ENCODE results near the gene MMP17. TPM values are rescaled to one million over a fixed set of nuclear protein-coding genes. Genes with fewer than 3 reads are reported as not detected.

The MMP17 gene
- total and polyA plus RNA-seq, 5 donors from 2014 or later: 0.51 TPM; not detected in 4

- Histone ChIP-seq H3K9me3 (ENCODE audit: control insufficient read depth in 2 of 2, low read length in 2 of 2) (no peaks in the 10 kb centered on the region), H3K27me3 (ENCODE audit: control insufficient read depth, insufficient read depth, low read length) (no peaks in the 10 kb centered on the region), H3K36me3 (ENCODE audit: control insufficient read depth, insufficient read depth, low read length) (peaks cover 75% of the 10 kb centered on the region), H3K27ac (ENCODE audit: insufficient read depth, low read length, poor library complexity, severe bottlenecking) (no peak overlapping the region), H3K4me3 (ENCODE audit: low read depth, low read length) (no peak overlapping the region), H3K4me1 (ENCODE audit: control insufficient read depth, insufficient read depth, low read length, poor library complexity, severe bottlenecking) (no peaks in the 10 kb centered on the region)
- H3K36me3 Mint-ChIP-seq: peaks cover 30% of the 10 kb centered on the region
- ATAC-seq (ENCODE audit: low read depth in 2 of 2): no peak
- H3K4me1 Mint-ChIP-seq: no peaks in the 10 kb centered on the region
- H3K27ac Mint-ChIP-seq: peak overlapping the region in 1 of 3 donors; percentile 42
- H3K9me3 Mint-ChIP-seq: no peaks in the 10 kb centered on the region
- H3K27me3 Mint-ChIP-seq: no peaks in the 10 kb centered on the region
- no peak for DNase-seq
- no peak overlapping the region for H3K4me3 Mint-ChIP-seq
Observed at GRCh38 chr12:131795690-131796410, 32.3 kb upstream of the MMP17 start.

- Mint-ChIP-seq H3K9me3 (no peaks in the 10 kb centered on the region), H3K27ac (no peak overlapping the region), H3K27me3 (no peaks in the 10 kb centered on the region), H3K36me3 (peaks cover 31% of the 10 kb centered on the region), H3K4me3 (no peak overlapping the region), H3K4me1 (no peaks in the 10 kb centered on the region)
- no peak for ATAC-seq (ENCODE audit: low read depth in 2 of 2)
- H3K9me3 ChIP-seq (ENCODE audit: control insufficient read depth in 2 of 2, low read length in 2 of 2): no peaks in the 10 kb centered on the region
- peaks cover 73% of the 10 kb centered on the region for H3K36me3 ChIP-seq (ENCODE audit: control insufficient read depth, insufficient read depth, low read length)
- no peak overlapping the region for H3K4me3 ChIP-seq (ENCODE audit: low read depth, low read length)
- no peak overlapping the region for H3K27ac ChIP-seq (ENCODE audit: insufficient read depth, low read length, poor library complexity, severe bottlenecking)
- H3K27me3 ChIP-seq (ENCODE audit: control insufficient read depth, insufficient read depth, low read length): no peaks in the 10 kb centered on the region
- DNase-seq: no peak
- H3K4me1 ChIP-seq (ENCODE audit: control insufficient read depth, insufficient read depth, low read length, poor library complexity, severe bottlenecking): no peaks in the 10 kb centered on the region
Observed at GRCh38 chr12:131796411-131796736, 31.8 kb upstream of the MMP17 start.

GRCh38 chr12:131796754-131797587 is 31.2 kb upstream of the MMP17 start:
- Mint-ChIP-seq H3K36me3 (peaks cover 28% of the 10 kb centered on the region), H3K27me3 (no peaks in the 10 kb centered on the region), H3K4me1 (no peaks in the 10 kb centered on the region), H3K4me3 (no peak overlapping the region), H3K27ac (peak overlapping the region in 1 of 3 donors; percentile 60), H3K9me3 (no peaks in the 10 kb centered on the region)
- ATAC-seq (ENCODE audit: low read depth in 2 of 2) (no peak), DNase-seq (no peak)
- H3K4me3 ChIP-seq (ENCODE audit: low read depth, low read length): no peak overlapping the region
- peaks cover 72% of the 10 kb centered on the region for H3K36me3 ChIP-seq (ENCODE audit: control insufficient read depth, insufficient read depth, low read length)
- H3K4me1 ChIP-seq (ENCODE audit: control insufficient read depth, insufficient read depth, low read length, poor library complexity, severe bottlenecking): no peaks in the 10 kb centered on the region
- H3K27ac ChIP-seq (ENCODE audit: insufficient read depth, low read length, poor library complexity, severe bottlenecking): no peak overlapping the region
- no peaks in the 10 kb centered on the region for H3K27me3 ChIP-seq (ENCODE audit: control insufficient read depth, insufficient read depth, low read length)
- no peaks in the 10 kb centered on the region for H3K9me3 ChIP-seq (ENCODE audit: control insufficient read depth in 2 of 2, low read length in 2 of 2)

- H3K27ac ChIP-seq (ENCODE audit: insufficient read depth, low read length, poor library complexity, severe bottlenecking): no peak overlapping the region
- Mint-ChIP-seq H3K36me3 (peaks cover 26% of the 10 kb centered on the region), H3K27ac (no peak overlapping the region), H3K27me3 (no peaks in the 10 kb centered on the region), H3K9me3 (no peaks in the 10 kb centered on the region), H3K4me1 (no peaks in the 10 kb centered on the region), H3K4me3 (no peak overlapping the region)
- peaks cover 71% of the 10 kb centered on the region for H3K36me3 ChIP-seq (ENCODE audit: control insufficient read depth, insufficient read depth, low read length)
- ATAC-seq (ENCODE audit: low read depth in 2 of 2) (no peak), DNase-seq (no peak)
- no peak overlapping the region for H3K4me3 ChIP-seq (ENCODE audit: low read depth, low read length)
- H3K4me1 ChIP-seq (ENCODE audit: control insufficient read depth, insufficient read depth, low read length, poor library complexity, severe bottlenecking): no peaks in the 10 kb centered on the region
- H3K9me3 ChIP-seq (ENCODE audit: control insufficient read depth in 2 of 2, low read length in 2 of 2): no peaks in the 10 kb centered on the region
- no peaks in the 10 kb centered on the region for H3K27me3 ChIP-seq (ENCODE audit: control insufficient read depth, insufficient read depth, low read length)
Observed at GRCh38 chr12:131797588-131797934, 30.6 kb upstream of the MMP17 start.

- Histone ChIP-seq H3K4me1 (ENCODE audit: control insufficient read depth, insufficient read depth, low read length, poor library complexity, severe bottlenecking) (no peaks in the 10 kb centered on the region), H3K9me3 (ENCODE audit: control insufficient read depth in 2 of 2, low read length in 2 of 2) (no peaks in the 10 kb centered on the region), H3K36me3 (ENCODE audit: control insufficient read depth, insufficient read depth, low read length) (peaks cover 58% of the 10 kb centered on the region), H3K27ac (ENCODE audit: insufficient read depth, low read length, poor library complexity, severe bottlenecking) (no peak overlapping the region), H3K27me3 (ENCODE audit: control insufficient read depth, insufficient read depth, low read length) (no peaks in the 10 kb centered on the region), H3K4me3 (ENCODE audit: low read depth, low read length) (no peak overlapping the region)
- Mint-ChIP-seq H3K27me3 (no peaks in the 10 kb centered on the region), H3K4me1 (peaks cover 0 to 2% (median 0%) of the 10 kb centered on the region in 4 donors), H3K9me3 (no peaks in the 10 kb centered on the region), H3K4me3 (no peak overlapping the region), H3K27ac (peak overlapping the region in 1 of 3 donors; percentile 84), H3K36me3 (peaks cover 17% of the 10 kb centered on the region)
- DNase-seq (no peak), ATAC-seq (ENCODE audit: low read depth in 2 of 2) (no peak)
Observed at GRCh38 chr12:131799195-131799594, 29.0 kb upstream of the MMP17 start.

GRCh38 chr12:131799828-131800593 is 28.2 kb upstream of the MMP17 start:
- H3K27ac Mint-ChIP-seq: no peak overlapping the region
- no peak for DNase-seq
- H3K27ac ChIP-seq (ENCODE audit: insufficient read depth, low read length, poor library complexity, severe bottlenecking): no peak overlapping the region
- peaks cover 54% of the 10 kb centered on the region for H3K36me3 ChIP-seq (ENCODE audit: control insufficient read depth, insufficient read depth, low read length)
- peaks cover 19% of the 10 kb centered on the region for H3K36me3 Mint-ChIP-seq
- H3K27me3 ChIP-seq (ENCODE audit: control insufficient read depth, insufficient read depth, low read length): no peaks in the 10 kb centered on the region
- no peak overlapping the region for H3K4me3 Mint-ChIP-seq
- no peaks in the 10 kb centered on the region for H3K4me1 ChIP-seq (ENCODE audit: control insufficient read depth, insufficient read depth, low read length, poor library complexity, severe bottlenecking)
- no peaks in the 10 kb centered on the region for H3K9me3 Mint-ChIP-seq
- H3K9me3 ChIP-seq (ENCODE audit: control insufficient read depth in 2 of 2, low read length in 2 of 2): no peaks in the 10 kb centered on the region
- no peak for ATAC-seq (ENCODE audit: low read depth in 2 of 2)
- peaks cover 0 to 2% (median 0%) of the 10 kb centered on the region in 4 donors for H3K4me1 Mint-ChIP-seq
- no peak overlapping the region for H3K4me3 ChIP-seq (ENCODE audit: low read depth, low read length)
- no peaks in the 10 kb centered on the region for H3K27me3 Mint-ChIP-seq

- Mint-ChIP-seq H3K36me3 (peaks cover 19% of the 10 kb centered on the region), H3K9me3 (peaks cover 0 to 4% (median 0%) of the 10 kb centered on the region in 7 donors), H3K4me3 (no peak overlapping the region), H3K27ac (no peak overlapping the region), H3K27me3 (no peaks in the 10 kb centered on the region), H3K4me1 (peaks cover 0 to 4% (median under 1%) of the 10 kb centered on the region in 4 donors)
- no peak for ATAC-seq (ENCODE audit: low read depth in 2 of 2)
- no peak overlapping the region for H3K27ac ChIP-seq (ENCODE audit: insufficient read depth, low read length, poor library complexity, severe bottlenecking)
- no peak overlapping the region for H3K4me3 ChIP-seq (ENCODE audit: low read depth, low read length)
- H3K27me3 ChIP-seq (ENCODE audit: control insufficient read depth, insufficient read depth, low read length): no peaks in the 10 kb centered on the region
- H3K4me1 ChIP-seq (ENCODE audit: control insufficient read depth, insufficient read depth, low read length, poor library complexity, severe bottlenecking): no peaks in the 10 kb centered on the region
- no peaks in the 10 kb centered on the region for H3K9me3 ChIP-seq (ENCODE audit: control insufficient read depth in 2 of 2, low read length in 2 of 2)
- no peak for DNase-seq
- H3K36me3 ChIP-seq (ENCODE audit: control insufficient read depth, insufficient read depth, low read length): peaks cover 48% of the 10 kb centered on the region
Observed at GRCh38 chr12:131800594-131801135, 27.5 kb upstream of the MMP17 start.
